GM15510 (cell line): ENCODE data around the gene CORO6.

ENCODE experiments used
- POLR2A ChIP-seq: IDR thresholded peaks from 3 replicates; pipeline ENCODE4 v1.6.1; 2011; ENCODE audit warnings: borderline replicate concordance; ENCODE audit not compliant: insufficient read length; ENCODE audit errors: extremely low read depth

The CORO6 gene

DNA sequence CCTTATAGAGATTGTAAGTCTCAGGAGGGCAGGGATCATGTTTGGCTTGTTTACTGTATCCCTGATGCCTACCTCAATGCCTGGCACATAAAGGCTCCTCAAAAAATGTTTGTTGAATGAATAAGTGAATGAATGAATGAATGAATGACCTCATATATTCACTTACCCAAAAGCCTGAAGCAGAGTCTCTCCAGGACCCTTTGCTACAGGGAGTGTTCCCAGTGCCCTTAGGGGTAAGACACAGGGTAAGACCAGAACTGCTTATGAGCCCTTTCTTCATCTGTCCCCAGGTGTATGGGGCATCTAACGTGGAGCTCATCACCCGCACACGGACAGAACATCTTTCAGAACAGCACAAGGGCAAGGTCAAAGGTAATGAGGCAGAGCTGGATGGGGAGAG lies 12.3 kb downstream of the CORO6 start:
- TF ChIP-seq POLR2A: no peak

DNA sequence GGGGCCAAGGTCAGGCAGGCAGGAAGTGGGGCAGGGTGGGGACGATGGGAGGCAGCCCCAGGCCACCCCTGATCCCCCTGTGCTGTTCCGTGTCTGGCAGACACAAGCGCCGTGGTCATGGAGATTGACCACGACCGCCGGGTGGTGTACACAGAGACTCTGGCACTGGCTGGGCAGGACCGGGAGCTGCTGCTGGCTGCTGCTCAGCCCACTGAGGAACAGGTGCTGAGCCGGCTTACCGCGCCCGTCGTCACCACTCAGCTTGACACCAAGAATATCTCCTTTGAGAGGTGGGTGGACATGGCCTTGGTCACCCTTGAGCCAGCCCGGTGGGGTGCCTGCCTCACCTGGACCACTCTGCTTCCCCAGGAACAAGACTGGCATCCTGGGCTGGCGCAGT lies 13.7 kb downstream of the CORO6 start:
- no peak for TF ChIP-seq POLR2A

GRCh38 chr17:29607557-29608195 lies 15.0 kb downstream of the CORO6 start:
- no peak for TF ChIP-seq POLR2A

DNA sequence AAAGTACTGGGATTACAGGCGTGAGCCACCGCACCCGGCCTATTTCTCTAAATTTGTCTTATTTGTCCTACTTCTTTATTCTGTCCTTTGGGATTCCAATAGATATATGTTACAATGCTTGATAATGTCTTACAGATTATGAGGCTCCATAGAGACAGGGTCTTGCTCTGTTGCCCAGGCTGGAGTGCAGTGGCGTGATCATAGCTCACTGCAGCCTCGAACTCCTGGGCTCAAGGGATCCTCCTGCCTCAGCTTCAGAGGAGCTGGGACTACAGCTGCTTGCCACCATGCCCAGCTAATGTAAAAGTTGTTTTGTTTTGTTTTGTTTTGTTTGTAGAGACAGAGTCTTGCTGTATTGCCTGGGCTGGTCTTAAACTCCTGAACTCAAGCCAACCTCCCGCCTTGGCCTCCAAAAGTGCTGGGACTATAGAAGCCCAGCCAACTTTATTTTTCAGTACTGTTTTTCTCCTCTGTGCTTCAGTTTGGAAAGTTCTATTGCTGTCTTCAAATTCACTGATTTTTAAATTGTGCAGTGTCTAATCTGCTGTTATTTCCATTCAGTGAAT lies 19.5 kb downstream of the CORO6 start:
- TF ChIP-seq POLR2A: no peak

DNA sequence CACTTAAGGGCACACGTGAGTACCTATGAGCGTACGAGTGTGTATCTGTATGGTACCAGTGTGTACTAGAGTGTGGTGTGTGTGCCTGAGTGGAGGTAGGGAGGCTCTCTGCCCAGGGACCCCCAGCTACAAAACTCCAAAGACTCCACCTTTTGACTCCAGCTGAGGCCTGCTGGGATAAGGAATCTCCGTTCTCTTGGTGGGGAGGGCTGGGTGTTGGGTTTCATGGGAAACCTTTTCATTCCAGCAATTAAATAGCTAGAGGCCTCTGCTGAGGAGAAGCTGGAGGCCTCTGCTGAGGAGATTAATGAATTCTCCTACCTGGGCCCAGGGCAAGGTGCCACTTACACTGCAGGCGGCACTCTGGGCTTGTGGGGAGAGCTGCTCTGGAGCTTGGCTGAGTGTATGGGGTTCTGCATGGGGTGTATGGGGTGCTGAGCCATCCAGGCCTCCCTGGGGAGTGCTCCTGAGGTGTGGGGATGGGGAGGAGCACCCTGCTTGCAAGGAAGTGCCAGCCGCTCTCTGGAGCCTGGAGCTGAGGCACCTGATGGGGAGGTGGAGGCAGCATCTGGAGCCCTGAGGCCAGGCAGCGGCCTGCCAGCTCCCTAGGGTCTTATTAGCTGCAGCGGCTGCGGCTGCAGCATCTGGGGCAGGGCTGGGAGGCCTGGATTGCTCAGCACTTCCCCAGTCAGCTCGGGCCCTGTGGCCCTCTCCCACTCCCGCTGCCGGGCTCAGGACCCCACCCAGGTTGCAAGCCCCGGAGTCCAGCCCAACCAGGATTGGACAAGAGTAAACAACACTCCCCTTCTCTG lies 25.1 kb downstream of the CORO6 start:
- TF ChIP-seq POLR2A: no peak

DNA sequence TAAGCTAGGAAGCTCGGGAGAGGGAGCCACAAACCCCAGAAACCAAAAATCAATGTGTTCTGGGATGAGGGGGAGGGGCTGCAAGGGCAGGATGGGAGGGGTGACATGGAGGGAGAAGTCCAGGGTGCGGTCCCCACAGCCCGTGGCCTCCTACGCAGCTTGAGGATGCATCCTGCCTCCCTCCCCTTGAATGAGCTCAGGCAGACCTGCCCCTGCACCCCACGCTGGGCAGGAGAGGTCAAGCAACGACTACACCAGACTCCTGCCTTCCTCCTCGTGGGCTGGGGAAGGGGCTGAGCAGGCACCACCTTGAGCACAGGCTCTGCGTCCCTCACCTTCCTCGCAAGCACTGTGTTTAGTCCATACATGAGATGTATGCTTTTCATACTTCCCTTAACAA lies 25.9 kb downstream of the CORO6 start:
- no peak for TF ChIP-seq POLR2A

- no peak for TF ChIP-seq POLR2A
These were observed 26.6 kb downstream of the CORO6 start for GRCh38 chr17:29595943-29596774.

DNA sequence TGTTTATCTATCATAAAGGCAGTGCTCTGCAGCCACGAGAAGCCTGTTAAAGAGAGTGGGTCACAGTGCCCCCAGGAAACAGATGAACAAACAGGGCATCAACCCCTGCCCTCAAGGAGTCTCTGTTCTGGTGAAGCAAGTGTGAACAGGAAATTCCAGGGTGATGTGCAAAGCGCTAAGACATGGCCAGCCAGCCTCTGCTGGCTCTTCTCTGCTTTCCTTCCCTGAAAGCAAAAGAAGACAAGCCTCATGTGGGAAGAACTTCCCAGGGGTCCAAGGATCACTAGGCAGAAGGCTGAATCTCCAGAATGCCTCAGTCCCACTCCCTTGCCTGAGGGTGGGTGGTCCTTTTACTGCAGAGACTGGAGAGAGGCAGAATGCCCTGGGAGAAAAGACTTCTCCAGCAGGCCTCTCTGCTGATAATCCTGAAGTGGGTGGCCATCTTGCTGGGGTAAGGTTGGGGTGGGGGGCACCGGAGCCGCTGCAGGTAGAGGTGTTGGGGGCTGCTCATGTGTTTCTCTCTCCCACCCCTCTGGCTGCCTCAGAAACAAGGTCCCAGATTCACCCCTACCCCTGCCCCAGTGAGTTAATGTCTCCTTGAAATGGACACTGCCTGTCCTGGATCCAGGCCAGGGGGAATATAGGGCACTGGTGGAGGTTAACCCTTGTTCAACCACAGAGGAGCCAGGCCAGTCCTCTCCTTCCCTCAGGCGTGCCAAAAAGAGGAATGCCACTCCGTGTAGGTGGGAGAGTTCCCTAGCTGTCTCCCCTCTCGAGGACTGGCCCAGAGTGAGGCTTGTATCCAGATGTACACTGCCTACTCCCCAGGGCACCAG lies 27.4 kb downstream of the CORO6 start:
- no peak for TF ChIP-seq POLR2A

DNA sequence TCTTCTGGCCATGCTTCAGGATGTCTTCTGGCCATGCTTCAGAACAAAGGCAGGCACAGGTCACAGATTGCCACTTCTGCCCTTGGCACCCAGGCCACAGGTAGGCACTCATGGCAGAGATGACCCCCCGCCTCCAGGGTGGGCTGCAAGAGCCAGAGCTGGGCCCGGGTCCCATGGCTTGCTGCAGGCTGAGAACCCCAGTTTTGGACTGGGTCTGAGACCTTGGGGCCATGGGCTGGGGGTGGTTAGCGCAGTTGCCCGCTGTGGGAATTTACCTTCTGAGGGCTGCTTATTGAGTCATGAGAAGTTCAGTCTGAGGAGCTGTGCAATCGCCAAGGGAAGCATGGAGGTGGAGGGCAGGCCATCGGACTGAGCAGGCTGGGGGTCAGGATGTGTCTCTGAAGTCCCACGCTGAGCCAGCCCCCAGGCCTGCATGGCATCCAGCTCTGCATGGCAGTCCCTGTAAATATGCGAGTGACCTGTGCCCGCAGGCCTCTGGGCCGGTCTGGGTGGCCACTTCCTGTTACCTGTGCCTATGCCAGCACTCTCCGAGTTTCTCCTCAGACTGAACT lies 28.1 kb downstream of the CORO6 start:
- no peak for TF ChIP-seq POLR2A

DNA sequence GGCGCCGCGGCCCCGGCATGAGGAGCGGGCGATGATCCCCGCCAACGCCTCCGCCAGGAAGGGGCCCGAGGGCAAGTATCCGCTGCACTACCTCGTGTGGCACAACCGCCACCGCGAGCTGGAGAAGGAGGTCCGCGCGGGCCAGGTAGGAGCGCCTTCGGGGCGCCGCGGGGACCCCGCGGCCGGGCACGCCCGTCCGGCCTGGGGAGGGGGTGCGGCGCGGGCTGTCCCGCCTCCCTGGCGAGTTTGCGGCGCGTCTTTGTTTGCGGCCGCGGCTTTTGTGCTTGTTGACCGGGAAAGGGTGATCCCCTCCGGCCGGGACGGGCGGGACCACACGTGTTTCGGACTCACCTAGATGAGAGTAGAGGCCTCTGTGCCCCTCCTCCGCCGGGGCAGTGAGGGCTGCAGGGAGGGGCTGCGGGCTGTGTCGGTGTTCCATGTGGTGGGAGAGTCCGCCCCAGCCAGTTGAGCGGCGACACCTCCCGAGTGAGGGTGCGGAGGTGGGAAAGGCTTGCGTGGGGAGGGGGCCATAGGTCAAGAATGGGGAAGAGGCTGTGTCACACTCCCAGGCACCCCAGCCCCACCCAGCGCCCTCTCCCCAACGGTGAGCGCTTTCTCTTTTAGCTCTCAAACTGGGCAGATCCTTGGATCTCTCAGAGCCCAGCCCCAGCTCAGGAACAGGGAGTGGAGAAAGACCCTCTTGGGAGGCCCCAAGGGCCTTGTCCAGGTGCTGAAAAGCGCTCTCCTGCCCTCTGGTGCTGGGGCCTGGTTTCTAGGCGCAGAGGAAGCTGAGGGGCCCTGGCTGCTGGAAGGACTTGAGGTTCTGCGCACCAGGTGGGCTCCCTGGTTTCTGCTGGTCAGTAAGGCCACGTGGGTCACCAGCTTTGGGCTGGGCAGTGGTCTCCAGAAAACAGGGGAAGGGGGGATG lies 28.9 kb downstream of the CORO6 start:
- no peak for TF ChIP-seq POLR2A

- peak; percentile 37 for TF ChIP-seq POLR2A
These were observed 29.7 kb downstream of the CORO6 start, which contains the start of gene ANKRD13B for GRCh38 chr17:29592850-29593551. Gene ANKRD13B (plus strand): TSS chr17:29593132. CDS start chr17:29593622, 490 bp downstream.
